GM12878 (cell line): ENCODE data around the gene BEAN1. TPM values are rescaled to one million over a fixed set of nuclear protein-coding genes. Genes with fewer than 3 reads are reported as not detected.
"Not testable (repeated sequence)": the region's sequence is repeated elsewhere in the genome, so short reads cannot be mapped to it uniquely, and the experiment has no call there.

Source experiments
- ATAC-seq: fragments of 200-7000 bp; cut with Tn5 transposase; 3 replicates; pipeline ENCODE4 v1.9.1; 2020; ENCODE audit warnings: mild to moderate bottlenecking, moderate library complexity
- BruUV-seq: library from RNA; stranded (reverse); fragments of 400-500 nt; replicated peaks from 2 replicates; lab custom pipeline; 2021; lab: Mats Ljungman, UMichigan
- CTCF ChIA-PET: fragments of 300-600 bp; sonication (Branson Sonifier 250); formaldehyde crosslinking; extraction: SDS; loops from one replicate; lab custom pipeline; 2021; ENCODE audit warnings: inconsistent platforms; lab: Yijun Ruan, JAX
- POLR2A ChIA-PET: fragments of 350-600 bp; formaldehyde crosslinking; extraction: SDS; loops from one replicate; lab custom pipeline; 2021; ENCODE audit warnings: inconsistent platforms; lab: Charles Lee
- RAD21 ChIA-PET: fragments of 300-600 bp; sonication (Branson Sonifier 250); formaldehyde crosslinking; loops from one replicate; lab custom pipeline; 2023; ENCODE audit warnings: antibody characterized with exemption; ENCODE audit not compliant: unreplicated experiment; lab: Charles Lee
- SMC1A ChIA-PET: fragments of 300-600 bp; sonication (Branson Sonifier 250); formaldehyde crosslinking; loops from one replicate; lab custom pipeline; 2023; ENCODE audit not compliant: unreplicated experiment, uncharacterized antibody; lab: Charles Lee
- DNase-seq: peaks from one replicate; pipeline ENCODE4 v3.0.0-alpha.2; 2011; ENCODE audit warnings: low read depth, low spot score
- FAIRE-seq: peaks from 3 replicates; lab custom pipeline; 2011; peaks lifted over from hg19 to GRCh38; lab: Jason Lieb, UNC
- H2AFZ ChIP-seq: 2 replicates; pipeline ENCODE4 v1.6.0; 2011; ENCODE audit warnings: low read depth, low read length, control low read depth; ENCODE audit not compliant: control insufficient read depth
- H3K27ac ChIP-seq: 2 replicates; pipeline ENCODE4 v1.5.1; 2011; ENCODE audit warnings: control low read depth; ENCODE audit not compliant: control insufficient read depth, insufficient read depth
- H3K27me3 ChIP-seq, 2 experiments: replicated peaks in 1 of 2; 2 replicates each; pipeline versions ENCODE4 v1.6.0 to v1.6.1; 2011; ENCODE audit warnings: low read length in 1 of 2; ENCODE audit not compliant: control insufficient read depth in 2 of 2, insufficient read depth in 2 of 2
- H3K36me3 ChIP-seq, 2 experiments: 2 replicates each; pipeline ENCODE4 v1.5.1; 2011; ENCODE audit warnings: low read length in 1 of 2; ENCODE audit not compliant: control insufficient read depth in 2 of 2, insufficient read depth in 2 of 2
- H3K4me1 ChIP-seq: 2 replicates; pipeline ENCODE4 v1.6.1; 2011; ENCODE audit warnings: mild to moderate bottlenecking, low read length, moderate library complexity, mixed read lengths; ENCODE audit not compliant: control insufficient read depth, insufficient read depth
- H3K4me2 ChIP-seq: 2 replicates; pipeline ENCODE4 v1.6.0; 2011; ENCODE audit warnings: control low read depth; ENCODE audit not compliant: control insufficient read depth, insufficient read depth
- H3K4me3 ChIP-seq: fragments of 200-600 bp; sonication (generic); 2 replicates; pipeline ENCODE4 v1.5.1; 2016
- H3K79me2 ChIP-seq: 2 replicates; pipeline ENCODE4 v1.6.0; 2011; ENCODE audit warnings: low read length; ENCODE audit not compliant: control insufficient read depth, insufficient read depth
- H3K9ac ChIP-seq: 2 replicates; pipeline ENCODE4 v1.8.0; 2011; ENCODE audit warnings: low read length, control low read depth, mixed read lengths; ENCODE audit not compliant: control insufficient read depth, insufficient read depth
- H3K9me3 ChIP-seq: replicated peaks from 3 replicates; pipeline ENCODE4 v1.5.1; 2011; ENCODE audit warnings: mild to moderate bottlenecking, low read length; ENCODE audit not compliant: control insufficient read depth, insufficient read depth
- H4K20me1 ChIP-seq: 2 replicates; pipeline ENCODE4 v1.6.0; 2011; ENCODE audit not compliant: control insufficient read depth, insufficient read depth
- EED ChIP-seq: sonication (generic); IDR thresholded peaks from 2 replicates; pipeline ENCODE4 v1.6.1; 2016; ENCODE audit warnings: antibody characterized with exemption, low read depth
- HDGF ChIP-seq: fragments of 450-650 bp; IDR thresholded peaks from 2 replicates; pipeline ENCODE4 v1.6.1; 2016; ENCODE audit warnings: antibody characterized with exemption
- IRF4 ChIP-seq: IDR thresholded peaks from 2 replicates; pipeline ENCODE4 v1.6.1; 2011; ENCODE audit warnings: low read depth, low read length
- MYB ChIP-seq: fragments of 150-350 bp; IDR thresholded peaks from 2 replicates; pipeline ENCODE4 v1.6.1; 2014; ENCODE audit warnings: mild to moderate bottlenecking, low read depth, low read length, borderline replicate concordance
- PAX5 ChIP-seq: IDR thresholded peaks from 2 replicates; pipeline ENCODE4 v1.6.1; 2011; ENCODE audit warnings: low read depth, low read length, borderline replicate concordance
- PAX8 ChIP-seq: fragments of 450-650 bp; IDR thresholded peaks from 2 replicates; pipeline ENCODE4 v1.6.1; 2017; ENCODE audit warnings: mild to moderate bottlenecking, moderate library complexity
- RAD21 ChIP-seq: IDR thresholded peaks from 2 replicates; pipeline ENCODE4 v1.6.1; 2011; ENCODE audit warnings: mild to moderate bottlenecking, low read depth, low read length, moderate library complexity; ENCODE audit not compliant: insufficient read depth
- RB1 ChIP-seq: fragments of 450-650 bp; formaldehyde crosslinking; IDR thresholded peaks from 2 replicates; pipeline ENCODE4 v1.6.1; 2017; ENCODE audit warnings: mild to moderate bottlenecking, borderline replicate concordance
- SMARCA5 ChIP-seq: fragments of 450-650 bp; IDR thresholded peaks from 2 replicates; pipeline ENCODE4 v1.6.1; 2017; ENCODE audit warnings: mild to moderate bottlenecking
- SMC3 ChIP-seq: IDR thresholded peaks from 2 replicates; pipeline ENCODE4 v1.6.1; 2011; ENCODE audit warnings: low read length, improper control_type of control experiment, borderline replicate concordance
- WGBS: methylation state at CpG from one replicate; pipeline ENCODE4 v1.1.6; 2016; ENCODE audit warnings: low lambda C conversion rate; ENCODE audit not compliant: insufficient replicate concordance, insufficient coverage; ENCODE audit errors: missing lambda C conversion rate; 5-methylcytosine and 5-hydroxymethylcytosine counted together
- in situ Hi-C: fragments of 300-500 bp; cut with MboI; formaldehyde crosslinking; loops from 9 replicates; pipeline ENCODE4 v1.14.3; 2018; ENCODE audit warnings: mixed read lengths
- intact Hi-C: fragments of 100-400 bp; cut with micrococcal nuclease; formaldehyde crosslinking; loops from one replicate; pipeline ENCODE4 v1.14.2; 2022; ENCODE audit not compliant: unreplicated experiment
- polyA plus RNA-seq, 11 experiments: library from polyadenylated mRNA; depleted of rRNA in 4 of 11; unstranded in 6 of 11; stranded (reverse) in 5 of 11; fragments of >200 nt; fragmentation: Nextera tagmentation in 4 of 11; fragmentation: Illumina TruSeq in 1 of 11; extraction: Ambion mirVana in 4 of 11; extraction: Trizol in 1 of 11; gene quantifications; 1 replicate in 1 of 11; 2 replicates in 10 of 11; pipeline versions ENCODE4 v1.2.1 to v1.2.3, GENCODE V29; 2011 to 2016; ENCODE audit warnings: inconsistent platforms in 2 of 11, missing spikeins in 2 of 11, low read depth in 1 of 11
- total RNA-seq, 4 experiments: library from RNA; depleted of rRNA in 3 of 4; stranded (reverse); fragments of >200 nt in 3 of 4; fragmentation: Illumina TruSeq in 1 of 4; extraction: Trizol in 1 of 4; gene quantifications; 2 replicates each; pipeline versions ENCODE4 v1.2.1 to v1.2.3, GENCODE V29; 2013 to 2021
- TF ChIP-seq, protein P1 (sequence below): IDR thresholded peaks from 2 replicates; pipeline ENCODE4 v1.6.1; 2011; ENCODE audit warnings: mild to moderate bottlenecking, low read depth, low read length, moderate library complexity; ENCODE audit not compliant: insufficient replicate concordance

Gene BEAN1
- total and polyA plus RNA-seq, 10 of the 15 experiments (the other 5 are each of a cell fraction or from before 2014, with no cell fraction given): not detected

DNA sequence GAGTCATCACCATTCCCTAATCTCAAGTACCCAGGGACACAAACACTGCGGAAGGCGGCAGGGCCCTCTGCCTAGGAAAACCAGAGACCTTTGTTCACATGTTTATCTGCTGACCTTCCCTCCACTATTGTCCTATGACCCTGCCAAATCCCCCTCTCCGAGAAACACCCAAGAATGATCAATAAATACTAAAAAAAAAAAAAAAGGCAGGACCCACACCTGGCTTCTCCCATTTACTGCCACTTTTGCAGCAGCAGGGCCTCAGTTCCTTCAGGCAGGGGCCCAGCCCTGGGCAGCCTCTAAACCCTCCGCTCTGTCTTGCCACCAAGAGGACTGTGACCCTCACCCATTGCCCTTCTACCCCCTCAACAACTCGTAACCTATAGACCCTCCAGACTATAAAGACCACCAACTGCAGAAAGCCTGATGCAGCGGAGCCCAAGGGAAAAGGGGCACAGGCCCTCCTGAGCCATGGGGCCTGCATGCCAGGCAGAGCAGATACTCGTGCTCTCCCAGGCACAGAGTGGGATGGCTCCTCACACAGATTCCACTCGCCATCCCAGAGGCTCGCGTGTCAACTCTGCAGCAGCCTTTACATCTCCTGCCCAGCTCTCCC lies 88.0 kb downstream of the BEAN1 start:
- ChIA-PET POLR2A (interaction anchor here (0.7 to 1.2 kb wide), 4 partner anchors 9 to 45 kb away, joined by 3 to 4 read pairs (median 3); no protein-coding TSS in a partner anchor), RAD21 (interaction anchor here (0.7 to 1.5 kb wide), 6 partner anchors 10 to 108 kb away, joined by 3 to 8 read pairs (median 5); partner anchors contain the start of gene CKLF), CTCF (interaction anchor here (0.8 to 1.3 kb wide), 12 partner anchors 28 to 158 kb away, joined by 3 to 6 read pairs (median 3); no protein-coding TSS in a partner anchor), SMC1A (interaction anchor here (0.7 to 1.3 kb wide), 4 partner anchors 32 to 94 kb away, joined by 3 to 7 read pairs (median 4); partner anchors contain the start of gene CKLF)
- intact Hi-C loops, H3K9ac ChIP-seq, BruUV-seq, H2AFZ ChIP-seq, H4K20me1 ChIP-seq, in situ Hi-C loops, H3K27ac ChIP-seq, H3K27me3 ChIP-seq, H3K9me3 ChIP-seq, H3K36me3 ChIP-seq, H3K4me2 ChIP-seq, ATAC-seq, H3K79me2 ChIP-seq, H3K4me3 ChIP-seq, FAIRE-seq, DNase-seq: not testable (repeated sequence)
- 81% methylated on average over 9 of the region's 10 CpGs for WGBS
- peaks cover 30% of the 10 kb centered on the region for H3K4me1 ChIP-seq

DNA sequence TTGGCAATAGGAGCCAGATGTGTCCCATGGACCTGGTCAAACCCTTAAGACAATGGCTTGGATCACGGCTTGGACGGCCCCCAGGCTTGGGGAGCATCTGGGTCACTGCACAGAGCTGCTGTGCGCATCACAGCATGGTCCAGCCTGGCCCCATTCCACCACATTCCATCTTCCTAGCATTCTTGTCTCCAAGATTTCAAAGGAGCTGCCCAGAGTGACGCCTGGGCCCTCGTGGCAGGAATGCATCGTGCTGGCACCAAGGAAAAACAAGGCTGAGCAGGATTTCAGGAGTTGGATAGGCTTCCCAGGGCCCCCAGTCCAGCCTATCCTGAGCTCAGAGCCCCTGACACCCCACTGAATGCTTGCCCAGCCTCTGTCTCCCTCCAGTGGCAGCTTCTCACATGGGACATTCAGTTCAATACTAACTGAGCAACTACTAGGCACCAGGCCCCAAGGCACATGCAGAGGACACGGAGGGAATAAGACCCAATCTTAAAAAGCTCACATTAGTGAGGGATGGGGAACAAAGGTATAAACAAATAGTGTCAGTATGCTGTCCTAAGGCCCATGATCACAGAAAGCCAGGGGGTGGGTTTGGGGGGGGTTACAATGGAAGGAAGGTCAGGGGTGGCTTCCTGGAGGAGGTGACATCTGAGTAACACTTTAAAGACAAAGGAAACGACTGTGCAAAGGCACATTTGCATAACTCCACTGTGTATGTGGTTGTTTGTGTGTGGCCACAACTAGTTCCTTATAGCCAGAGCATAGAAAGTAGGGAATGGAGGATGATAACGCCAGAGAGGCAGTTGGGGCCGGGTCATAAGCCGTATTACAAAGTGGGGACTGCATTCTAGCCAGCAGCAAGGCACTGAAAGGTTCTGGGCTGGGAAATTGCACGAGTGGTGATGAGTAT lies 88.8 kb downstream of the BEAN1 start:
- Histone ChIP-seq H3K4me2 (peak overlapping the region; percentile 99), H3K27ac (no peak overlapping the region), H4K20me1 (no peaks in the 10 kb centered on the region), H3K9me3 (no peaks in the 10 kb centered on the region), H3K4me1 (peaks cover 38% of the 10 kb centered on the region), H3K9ac (no peak overlapping the region), H3K27me3 (no peaks in the 10 kb centered on the region), H3K79me2 (no peaks in the 10 kb centered on the region), H2AFZ (no peak overlapping the region), H3K4me3 (no peak overlapping the region; the same call in 1 of the 2 replicates), H3K36me3 (no peaks in the 10 kb centered on the region; a peak in 1 of 4 replicates)
- FAIRE-seq: peak; percentile 38
- in situ Hi-C loops (no loop called here), intact Hi-C loops (loop anchor here (2.0 kb wide), 2 partner anchors 33 to 89 kb away; partner anchors contain the start of gene CMTM3)
- ATAC-seq: peak; percentile 26; the same call in 2 of the 3 replicates
- no TSS peak for BruUV-seq
- RAD21 ChIA-PET: interaction anchor here (0.6 to 1.5 kb wide), 8 partner anchors 9 to 109 kb away, joined by 3 to 8 read pairs (median 4); partner anchors contain the start of gene CKLF
- SMC1A ChIA-PET: interaction anchor here (0.7 to 1.3 kb wide), 4 partner anchors 33 to 95 kb away, joined by 3 to 7 read pairs (median 4); partner anchors contain the start of gene CKLF
- CTCF ChIA-PET: interaction anchor here (0.8 to 1.3 kb wide), 13 partner anchors 29 to 158 kb away, joined by 3 to 6 read pairs (median 3); no protein-coding TSS in a partner anchor
- POLR2A ChIA-PET: interaction anchor here (0.7 to 1.2 kb wide), 4 partner anchors 9 to 45 kb away, joined by 3 to 4 read pairs (median 3); no protein-coding TSS in a partner anchor
- 60% methylated on average over 12 of the region's 12 CpGs for WGBS
- DNase-seq: no peak
- TF ChIP-seq IRF4 (no peak), SMC3 (peak; percentile 24; the same call in 1 of the 2 replicates), PAX8 (no peak), RAD21 (peak; percentile 58), SMARCA5 (0 out of 2 replicates have a peak, but pooled peaks have one; percentile 59), HDGF (no peak), EED (no peak), MYB (no peak), PAX5 (no peak), RB1 (no peak)
- TF ChIP-seq, protein P1, sequence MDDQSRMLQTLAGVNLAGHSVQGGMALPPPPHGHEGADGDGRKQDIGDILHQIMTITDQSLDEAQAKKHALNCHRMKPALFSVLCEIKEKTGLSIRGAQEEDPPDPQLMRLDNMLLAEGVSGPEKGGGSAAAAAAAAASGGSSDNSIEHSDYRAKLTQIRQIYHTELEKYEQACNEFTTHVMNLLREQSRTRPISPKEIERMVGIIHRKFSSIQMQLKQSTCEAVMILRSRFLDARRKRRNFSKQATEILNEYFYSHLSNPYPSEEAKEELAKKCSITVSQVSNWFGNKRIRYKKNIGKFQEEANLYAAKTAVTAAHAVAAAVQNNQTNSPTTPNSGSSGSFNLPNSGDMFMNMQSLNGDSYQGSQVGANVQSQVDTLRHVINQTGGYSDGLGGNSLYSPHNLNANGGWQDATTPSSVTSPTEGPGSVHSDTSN: no peak
